ENCODE data around the gene TBL3. TPM values are rescaled to one million over a fixed set of nuclear protein-coding genes. Genes with fewer than 3 reads are reported as not detected.

TBL3 gene
- total RNA-seq, 1 donor from 2014 or later: 44.5 TPM

- Histone ChIP-seq H3K36me3 (ENCODE audit: control insufficient read depth, insufficient read depth, low read length) (peaks cover 24% of the 10 kb centered on the region), H3K4me3 (ENCODE audit: low read depth, low read length) (no peak overlapping the region), H3K27me3 (ENCODE audit: control insufficient read depth, insufficient read depth, low read length) (peaks cover 5% of the 10 kb centered on the region)
- DNase-seq (ENCODE audit: low read depth): no peak
- TF ChIP-seq CTCF (IDR thresholded peaks at IDR 0.05; ENCODE audit: insufficient read depth, low read length, severe bottlenecking): no peak
- no peak for FAIRE-seq
Observed at GRCh38 chr16:1976951-1977874, 5.4 kb downstream of the TBL3 start.

GRCh38 chr16:1977875-1978268 is 6.0 kb downstream of the TBL3 start:
- H3K36me3 ChIP-seq (ENCODE audit: control insufficient read depth, insufficient read depth, low read length): peaks cover 24% of the 10 kb centered on the region

GRCh38 chr16:1978476-1979120 is 6.7 kb downstream of the TBL3 start:
- FAIRE-seq: no peak
- H3K36me3 ChIP-seq (ENCODE audit: control insufficient read depth, insufficient read depth, low read length): peaks cover 24% of the 10 kb centered on the region
- H3K4me3 ChIP-seq (ENCODE audit: low read depth, low read length): peak overlapping the region; percentile 50
- DNase-seq (ENCODE audit: low read depth): no peak
- TF ChIP-seq CTCF (IDR thresholded peaks at IDR 0.05; ENCODE audit: insufficient read depth, low read length, severe bottlenecking): no peak
- peaks cover 5% of the 10 kb centered on the region for H3K27me3 ChIP-seq (ENCODE audit: control insufficient read depth, insufficient read depth, low read length)

More at GRCh38 chr16:1977875-1978268, 6.0 kb downstream of the TBL3 start:
- TF ChIP-seq CTCF (IDR thresholded peaks at IDR 0.05; ENCODE audit: insufficient read depth, low read length, severe bottlenecking): no peak
- no peak for FAIRE-seq
- Histone ChIP-seq H3K27me3 (ENCODE audit: control insufficient read depth, insufficient read depth, low read length) (peaks cover 5% of the 10 kb centered on the region), H3K4me3 (ENCODE audit: low read depth, low read length) (no peak overlapping the region)
- no peak for DNase-seq (ENCODE audit: low read depth)

- FAIRE-seq: no peak
- peak; percentile 85 for DNase-seq (ENCODE audit: low read depth)
- Histone ChIP-seq H3K4me3 (ENCODE audit: low read depth, low read length) (peak overlapping the region; percentile 50), H3K27me3 (ENCODE audit: control insufficient read depth, insufficient read depth, low read length) (peaks cover 5% of the 10 kb centered on the region), H3K36me3 (ENCODE audit: control insufficient read depth, insufficient read depth, low read length) (peaks cover 20% of the 10 kb centered on the region)
- no peak for TF ChIP-seq CTCF (IDR thresholded peaks at IDR 0.05; ENCODE audit: insufficient read depth, low read length, severe bottlenecking)
Observed at GRCh38 chr16:1979271-1980029, 7.6 kb downstream of the TBL3 start.

- H3K4me3 ChIP-seq (ENCODE audit: low read depth, low read length): peak overlapping the region; percentile 50
- TF ChIP-seq CTCF (IDR thresholded peaks at IDR 0.05; ENCODE audit: insufficient read depth, low read length, severe bottlenecking): no peak
- peaks cover 14% of the 10 kb centered on the region for H3K36me3 ChIP-seq (ENCODE audit: control insufficient read depth, insufficient read depth, low read length)
- peaks cover 5% of the 10 kb centered on the region for H3K27me3 ChIP-seq (ENCODE audit: control insufficient read depth, insufficient read depth, low read length)
- DNase-seq (ENCODE audit: low read depth) (no peak), FAIRE-seq (no peak)
Observed at GRCh38 chr16:1980030-1980769, 8.3 kb downstream of the TBL3 start.
